Karpas-422 (cell line): ENCODE results near the gene CALY. TPM values are rescaled to one million over a fixed set of nuclear protein-coding genes. Genes with fewer than 3 reads are reported as not detected.
"Not testable (repeated sequence)": the region's sequence is repeated elsewhere in the genome, so short reads cannot be mapped to it uniquely, and the experiment has no call there.

Experiments used
- DNase-seq: peaks from one replicate; pipeline ENCODE4 v3.0.0-alpha.2; 2015
- H2AFZ ChIP-seq: fragments of 200-600 bp; sonication (generic); 2 replicates; pipeline ENCODE4 v1.6.1; 2014; ENCODE audit warnings: antibody characterized with exemption, low read length, mixed read lengths
- H3K27ac ChIP-seq: fragments of 200-600 bp; sonication (generic); 2 replicates; pipeline ENCODE4 v1.5.1; 2014; ENCODE audit warnings: mild to moderate bottlenecking, low read length, moderate library complexity
- H3K27me3 ChIP-seq: fragments of 200-600 bp; sonication (generic); 2 replicates; pipeline ENCODE4 v1.6.1; 2014; ENCODE audit warnings: low read length, mixed read lengths
- H3K36me3 ChIP-seq: fragments of 200-600 bp; sonication (generic); 2 replicates; pipeline ENCODE4 v1.6.1; 2014; ENCODE audit warnings: low read length, mixed read lengths; ENCODE audit not compliant: insufficient read depth
- H3K4me1 ChIP-seq: fragments of 200-600 bp; sonication (generic); 2 replicates; pipeline ENCODE4 v1.6.1; 2014; ENCODE audit warnings: mild to moderate bottlenecking, low read length, mixed read lengths
- H3K4me2 ChIP-seq: fragments of 200-600 bp; sonication (generic); 2 replicates; pipeline ENCODE4 v1.6.1; 2014; ENCODE audit warnings: low read length, low read depth, mild to moderate bottlenecking; ENCODE audit not compliant: poor library complexity, severe bottlenecking
- H3K4me3 ChIP-seq: fragments of 200-600 bp; sonication (generic); 2 replicates; pipeline ENCODE4 v1.5.1; 2014; ENCODE audit warnings: mild to moderate bottlenecking, antibody characterized with exemption, low read length, mixed read lengths
- H3K79me2 ChIP-seq: fragments of 200-600 bp; sonication (generic); 2 replicates; pipeline ENCODE4 v1.6.1; 2014; ENCODE audit warnings: mild to moderate bottlenecking, low read length, mixed read lengths
- H3K9ac ChIP-seq: fragments of 200-600 bp; sonication (generic); 2 replicates; pipeline ENCODE4 v1.6.0; 2014; ENCODE audit warnings: low read length
- H3K9me2 ChIP-seq: fragments of 200-600 bp; sonication (generic), shearing (Covaris generic); replicated peaks from 2 replicates; pipeline ENCODE4 v1.6.0; 2014; ENCODE audit warnings: mild to moderate bottlenecking, low read length, moderate library complexity; ENCODE audit not compliant: insufficient read depth
- H3K9me3 ChIP-seq: fragments of 300-700, 200-600 bp; sonication (generic); 2 replicates; pipeline ENCODE4 v1.6.1; 2014; ENCODE audit warnings: low read length, mixed read lengths
- H4K20me1 ChIP-seq: fragments of 200-600 bp; sonication (generic); 2 replicates; pipeline ENCODE4 v1.6.1; 2014; ENCODE audit warnings: mild to moderate bottlenecking, antibody characterized with exemption, low read length, low read depth; ENCODE audit not compliant: insufficient read depth
- total RNA-seq: library from RNA; depleted of rRNA; stranded (reverse); fragments of >200 nt; shearing (Covaris generic); gene quantifications from 2 replicates; pipeline ENCODE4 v1.2.3, GENCODE V29; 2014; ENCODE audit warnings: low replicate concordance

The CALY gene
- total RNA-seq, 1 experiment from 2014 or later = not detected

- Histone ChIP-seq H3K27ac (no peak overlapping the region), H4K20me1 (no peaks in the 10 kb centered on the region), H3K79me2 (no peaks in the 10 kb centered on the region), H3K9ac (peak overlapping the region; percentile 67), H3K4me3 (peak overlapping the region; percentile 64), H3K9me3 (no peaks in the 10 kb centered on the region), H3K9me2 (no peaks in the 10 kb centered on the region), H3K36me3 (no peaks in the 10 kb centered on the region), H3K27me3 (no peaks in the 10 kb centered on the region), H3K4me1 (peaks cover 21% of the 10 kb centered on the region), H2AFZ (peak overlapping the region; percentile 43; the same call in 1 of the 2 replicates), H3K4me2 (peak overlapping the region; percentile 67)
- peak; percentile 52 for DNase-seq
Observed at GRCh38 chr10:133378251-133379096, 41.8 kb upstream of the CALY start.

DNA sequence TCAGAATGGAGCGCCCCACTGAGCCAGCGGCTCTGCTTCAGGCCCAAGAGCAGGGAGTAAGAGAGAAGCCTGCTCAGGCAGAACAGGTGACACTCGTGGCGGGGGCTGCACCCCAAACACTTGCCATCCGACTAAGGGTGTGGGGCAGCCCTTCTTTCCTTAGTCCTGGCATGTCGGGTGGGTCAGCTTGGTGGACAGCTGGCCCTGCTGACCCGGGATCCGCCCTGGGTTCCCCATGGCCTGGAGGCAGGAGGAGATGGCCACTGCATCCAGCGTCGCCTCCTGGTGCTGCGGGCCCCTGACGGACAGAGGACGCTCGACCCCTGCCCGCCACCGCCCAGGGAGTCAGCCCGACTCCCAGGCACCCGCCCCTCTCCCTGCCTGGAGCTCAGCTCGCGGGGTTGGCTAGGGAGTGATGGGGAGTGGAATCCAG is 41.1 kb upstream of the CALY start:
- Histone ChIP-seq H3K27me3 (no peaks in the 10 kb centered on the region), H3K9ac (peak overlapping the region; percentile 67), H3K4me1 (peaks cover 21% of the 10 kb centered on the region), H3K4me2 (peak overlapping the region; percentile 67), H3K36me3 (no peaks in the 10 kb centered on the region), H3K27ac (no peak overlapping the region), H3K9me3 (no peaks in the 10 kb centered on the region), H4K20me1 (no peaks in the 10 kb centered on the region), H3K4me3 (peak overlapping the region; percentile 64), H2AFZ (no peak overlapping the region), H3K9me2 (no peaks in the 10 kb centered on the region), H3K79me2 (no peaks in the 10 kb centered on the region)
- no peak for DNase-seq

GRCh38 chr10:133377025-133377817 is 40.5 kb upstream of the CALY start:
- Histone ChIP-seq H3K4me1 (peaks cover 24% of the 10 kb centered on the region), H3K9ac (no peak overlapping the region), H3K9me3 (no peaks in the 10 kb centered on the region), H3K4me2 (no peak overlapping the region), H4K20me1 (no peaks in the 10 kb centered on the region), H3K4me3 (no peak overlapping the region), H2AFZ (no peak overlapping the region), H3K9me2 (no peaks in the 10 kb centered on the region), H3K36me3 (no peaks in the 10 kb centered on the region), H3K79me2 (peaks cover 3% of the 10 kb centered on the region), H3K27ac (no peak overlapping the region), H3K27me3 (no peaks in the 10 kb centered on the region)
- no peak for DNase-seq

- DNase-seq, H3K27me3 ChIP-seq, H3K9me2 ChIP-seq, H2AFZ ChIP-seq, H3K27ac ChIP-seq, H3K9me3 ChIP-seq, H3K36me3 ChIP-seq, H3K4me3 ChIP-seq, H3K9ac ChIP-seq, H3K4me2 ChIP-seq, H4K20me1 ChIP-seq: not testable (repeated sequence)
- Histone ChIP-seq H3K4me1 (peaks cover 27% of the 10 kb centered on the region), H3K79me2 (peaks cover 11% of the 10 kb centered on the region)
Observed at GRCh38 chr10:133376183-133376582, 39.5 kb upstream of the CALY start.

DNA sequence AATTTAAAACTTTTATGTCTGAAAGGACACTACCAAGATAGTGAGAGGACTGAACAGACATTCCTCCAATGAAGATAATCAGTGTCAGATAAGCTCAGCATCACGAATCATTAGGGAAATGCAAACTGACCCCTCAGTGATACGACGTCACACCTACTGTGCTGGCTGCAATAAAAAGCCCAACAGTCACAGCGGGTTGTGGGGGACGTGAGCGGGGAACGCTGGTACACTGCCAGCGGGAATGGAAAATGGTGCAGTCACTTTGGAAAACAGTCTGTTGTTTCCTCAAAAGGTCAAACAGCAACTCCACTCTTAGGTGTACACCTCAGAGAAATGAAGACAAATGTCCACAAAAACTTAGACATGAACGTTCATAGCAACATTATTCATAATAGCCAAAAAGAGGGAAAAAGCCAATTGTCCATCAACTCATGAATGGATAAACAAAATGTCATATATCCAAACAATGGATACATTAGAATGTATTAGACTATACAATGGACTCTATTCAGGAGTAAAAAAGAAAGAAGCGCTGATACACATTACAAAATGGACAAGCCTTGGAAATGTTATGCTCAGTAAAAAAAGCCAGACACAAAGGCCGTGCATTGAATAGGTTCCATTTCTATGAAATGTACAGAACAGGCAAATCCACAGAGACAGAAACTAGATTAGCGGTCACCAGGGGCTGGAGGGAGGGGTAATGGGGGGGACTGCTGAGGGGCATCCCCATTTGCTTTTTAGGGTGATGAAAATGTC is 38.8 kb upstream of the CALY start:
- Histone ChIP-seq H4K20me1 (no peaks in the 10 kb centered on the region), H3K27me3 (no peaks in the 10 kb centered on the region), H3K4me3 (no peak overlapping the region), H3K9me2 (no peaks in the 10 kb centered on the region), H3K36me3 (no peaks in the 10 kb centered on the region), H3K79me2 (peaks cover 11% of the 10 kb centered on the region), H3K4me2 (no peak overlapping the region), H3K9me3 (no peaks in the 10 kb centered on the region), H3K4me1 (peaks cover 27% of the 10 kb centered on the region), H2AFZ (no peak overlapping the region), H3K9ac (no peak overlapping the region), H3K27ac (no peak overlapping the region)
- DNase-seq = no peak

DNA sequence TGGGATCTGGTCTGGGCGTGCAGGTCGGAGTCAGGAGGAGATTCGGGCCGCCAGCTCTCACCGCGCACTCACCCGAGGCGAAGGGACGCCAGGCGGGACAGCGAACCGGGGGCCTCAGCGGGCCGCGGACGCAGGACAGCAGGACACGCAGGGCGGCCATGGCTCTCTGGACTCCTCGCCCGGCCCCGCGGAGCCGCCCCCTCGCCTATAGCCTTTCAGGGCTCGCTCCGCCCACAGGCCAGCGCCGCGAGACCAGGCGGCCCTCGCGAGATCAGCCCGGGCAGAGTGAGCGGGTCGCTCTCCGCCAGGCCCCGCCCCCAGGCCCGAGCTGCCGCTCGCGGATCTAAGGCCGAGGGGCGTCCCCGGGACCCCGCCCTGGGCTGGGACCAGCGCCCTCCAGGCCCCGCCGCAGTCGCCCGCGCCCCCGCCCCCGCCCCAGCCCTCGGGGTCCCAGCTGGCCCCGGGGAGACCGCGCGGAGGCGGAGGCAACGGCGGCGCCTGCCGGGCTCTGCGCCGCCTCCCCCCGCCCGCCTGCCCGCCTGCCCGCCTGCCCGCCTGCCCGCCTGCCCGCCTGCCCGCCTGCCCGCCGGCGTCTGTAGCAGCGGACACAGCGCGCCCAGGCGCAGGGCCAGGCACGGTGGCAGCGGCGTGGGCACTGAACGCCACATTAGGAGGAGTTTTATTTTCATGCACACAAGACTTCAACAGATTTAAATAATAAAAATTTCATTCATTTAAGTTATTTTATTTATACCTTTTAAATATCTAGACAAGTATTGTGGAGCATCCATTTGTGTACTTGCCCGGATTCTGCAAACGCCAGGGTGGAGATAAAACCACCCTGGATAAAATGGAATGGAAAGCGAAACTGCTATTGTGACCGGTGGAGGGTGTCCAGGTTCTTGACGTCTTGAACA is 36.7 kb upstream of the CALY start, which contains the start of gene ECHS1:
TSS of gene ECHS1 (minus strand) at position 181 of the 917 bp plus-strand sequence. CDS start at position 160, 21 bp downstream.
- 0 out of 2 replicates have a peak within 1 kb of the TSS, but pooled peaks have one; percentile 50 for H2AFZ ChIP-seq
- H3K9me2 ChIP-seq = no peaks in the 10 kb centered on the region
- peak; percentile 97 for DNase-seq
- no peaks in the 10 kb centered on the region for H3K27me3 ChIP-seq
- H3K36me3 ChIP-seq = no peaks in the 10 kb centered on the region
- no peak within 1 kb of the TSS for H3K27ac ChIP-seq
- H3K4me1 ChIP-seq = peaks cover 19% of the 10 kb centered on the region
- H3K79me2 ChIP-seq = peaks cover 11% of the 10 kb centered on the region
- H3K9me3 ChIP-seq = no peaks in the 10 kb centered on the region
- peak within 1 kb of the TSS; percentile 86 for H3K9ac ChIP-seq
- no peaks in the 10 kb centered on the region for H4K20me1 ChIP-seq
- peak within 1 kb of the TSS; percentile 78 for H3K4me3 ChIP-seq
- H3K4me2 ChIP-seq = peak within 1 kb of the TSS; percentile 59

DNA sequence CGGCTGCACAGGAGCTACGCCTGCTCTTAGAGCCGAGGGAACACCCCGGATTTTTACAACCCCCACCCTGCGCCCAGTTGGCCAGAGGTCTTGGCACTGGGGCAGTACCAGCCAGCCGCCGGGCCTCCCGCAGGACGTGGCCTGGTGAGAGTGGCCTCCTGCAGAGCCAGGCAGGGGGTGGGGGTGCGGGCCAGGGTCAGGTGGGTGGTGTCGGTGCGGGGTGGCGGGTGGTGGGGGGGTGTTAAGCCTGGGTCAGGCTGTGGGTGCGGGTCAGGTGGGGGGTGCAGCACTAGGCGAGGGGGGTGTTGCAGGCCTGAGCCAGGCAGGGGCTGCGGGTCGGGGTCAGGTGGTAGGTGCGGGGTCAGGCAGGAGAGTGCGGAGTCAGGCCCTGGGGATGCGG is 35.8 kb upstream of the CALY start:
- no peak overlapping the region for H3K27ac ChIP-seq
- H3K4me3 ChIP-seq = peak overlapping the region; percentile 65
- no peaks in the 10 kb centered on the region for H4K20me1 ChIP-seq
- H3K9me3 ChIP-seq = no peaks in the 10 kb centered on the region
- H3K4me2 ChIP-seq = peak overlapping the region; percentile 27
- DNase-seq = no peak
- H3K27me3 ChIP-seq = no peaks in the 10 kb centered on the region
- H3K9ac ChIP-seq = peak overlapping the region; percentile 86
- no peaks in the 10 kb centered on the region for H3K9me2 ChIP-seq
- no peak overlapping the region for H2AFZ ChIP-seq
- H3K79me2 ChIP-seq = peaks cover 11% of the 10 kb centered on the region
- H3K36me3 ChIP-seq = no peaks in the 10 kb centered on the region
- H3K4me1 ChIP-seq = peaks cover 11% of the 10 kb centered on the region
